K562 (cell line): ENCODE results near the gene INHBE. TPM values are rescaled to one million over a fixed set of nuclear protein-coding genes. Genes with fewer than 3 reads are reported as not detected.

Experiments
- ARID1B ChIP-seq: fragments of 450-650 bp; IDR thresholded peaks from 2 replicates; pipeline ENCODE4 v1.6.1; 2016; ENCODE audit warnings: antibody characterized with exemption, mild to moderate bottlenecking, inconsistent platforms
- CHCHD3 ChIP-seq: fragments of 250-450 bp; sonication (Bioruptor Pico); IDR thresholded peaks from 2 replicates; pipeline ENCODE4 v2.1.2; 2022; ENCODE audit warnings: mild to moderate bottlenecking
- CTBP1 ChIP-seq: fragments of 450-650 bp; IDR thresholded peaks from 2 replicates; pipeline ENCODE4 v1.6.1; 2016; ENCODE audit warnings: borderline replicate concordance
- FUS ChIP-seq: fragments of 200-400 bp; formaldehyde crosslinking; optimal IDR thresholded peaks from 2 replicates; pipeline ENCODE3; 2017; ENCODE audit warnings: low read depth, low read length
- GTF2E2 ChIP-seq: fragments of 200-800 bp; sonication (Bioruptor generic); IDR thresholded peaks from 2 replicates; pipeline ENCODE4 v1.6.1; 2016; ENCODE audit warnings: missing genetic modification characterization, missing compliant biosample characterization
- ILF3 ChIP-seq: fragments of 450-650 bp; IDR thresholded peaks from 2 replicates; pipeline ENCODE4 v1.6.1; 2018; ENCODE audit warnings: antibody characterized with exemption, mild to moderate bottlenecking, moderate library complexity, borderline replicate concordance
- KAT8 ChIP-seq: fragments of 450-650 bp; IDR thresholded peaks from 2 replicates; pipeline ENCODE4 v1.6.1; 2016; ENCODE audit warnings: low read depth, mild to moderate bottlenecking
- MCM3 ChIP-seq: fragments of 450-650 bp; IDR thresholded peaks from 2 replicates; pipeline ENCODE4 v1.6.1; 2016
- NONO ChIP-seq, 2 experiments: fragments of 200-400 bp in 1 of 2; fragments of 450-650 bp in 1 of 2; formaldehyde crosslinking in 1 of 2; IDR thresholded peaks; 2 replicates each; pipeline ENCODE4 v1.6.1; 2017; ENCODE audit warnings: low read depth in 2 of 2, mild to moderate bottlenecking in 2 of 2, moderate library complexity in 2 of 2, low read length in 1 of 2
- TARDBP ChIP-seq: fragments of 450-650 bp; IDR thresholded peaks from 2 replicates; pipeline ENCODE4 v1.6.1; 2016
- YBX1 ChIP-seq: fragments of 450-650 bp; IDR thresholded peaks from 2 replicates; pipeline ENCODE4 v1.7.1; 2016; ENCODE audit warnings: mild to moderate bottlenecking
- ZC3H4 ChIP-seq: sonication (generic); formaldehyde crosslinking; IDR thresholded peaks from 2 replicates; pipeline ENCODE4 v1.9.0; 2021; ENCODE audit warnings: missing genetic modification reagents, borderline replicate concordance
- ZC3H8 ChIP-seq: fragments of 450-650 bp; IDR thresholded peaks from 2 replicates; pipeline ENCODE4 v1.6.1; 2017
- ZNF12 ChIP-seq: sonication (generic); formaldehyde crosslinking; IDR thresholded peaks from 2 replicates; pipeline ENCODE4 v1.4.0; 2020; ENCODE audit warnings: mild to moderate bottlenecking, missing genetic modification reagents
- ZNF165 ChIP-seq: fragments of 250-450 bp; sonication (Bioruptor Pico); IDR thresholded peaks from 2 replicates; pipeline ENCODE4 v1.4.0; 2020; ENCODE audit warnings: borderline replicate concordance
- ZNF584 ChIP-seq: fragments of 200-800 bp; sonication (Bioruptor generic); IDR thresholded peaks from 2 replicates; pipeline ENCODE4 v1.6.1; 2016; ENCODE audit warnings: low read depth, mild to moderate bottlenecking, missing genetic modification characterization, missing compliant biosample characterization
- ZNF717 ChIP-seq: fragments of 250-450 bp; sonication (Bioruptor Pico); IDR thresholded peaks from 2 replicates; pipeline ENCODE4 v1.5.0; 2021
- polyA plus RNA-seq, 8 experiments: library from polyadenylated mRNA; depleted of rRNA in 4 of 8; stranded (reverse) in 5 of 8; unstranded in 3 of 8; fragments of >200 nt; fragmentation: Nextera tagmentation in 2 of 8; fragmentation: Illumina TruSeq in 1 of 8; extraction: Ambion mirVana in 2 of 8; extraction: Trizol in 1 of 8; gene quantifications; 2 replicates each; pipeline versions ENCODE4 v1.2.1 to v1.2.3, GENCODE V29; 2011 to 2014; ENCODE audit warnings: inconsistent platforms in 1 of 8, missing spikeins in 1 of 8
- total RNA-seq, 7 experiments: library from RNA; depleted of rRNA in 6 of 7; stranded (reverse); fragments of >200 nt in 6 of 7; fragmentation: Illumina TruSeq in 2 of 7; extraction: Trizol in 2 of 7; gene quantifications; 2 replicates each; pipeline versions ENCODE4 v1.2.1 to v1.2.3, GENCODE V29; 2011 to 2021; ENCODE audit warnings: low replicate concordance in 1 of 7
- TF ChIP-seq, protein P1 (sequence below): sonication (generic); formaldehyde crosslinking; IDR thresholded peaks from 2 replicates; pipeline ENCODE4 v1.8.0; 2023; ENCODE audit warnings: mild to moderate bottlenecking, missing genetic modification reagents
- TF ChIP-seq, protein P2 (sequence below): fragments of 250-450 bp; sonication (Bioruptor Pico); IDR thresholded peaks from 2 replicates; pipeline ENCODE4 v1.8.0; 2022; ENCODE audit warnings: moderate library complexity, mild to moderate bottlenecking, inconsistent platforms
- TF ChIP-seq, protein P3 (sequence below): fragments of 150-350 bp; conservative IDR thresholded peaks from 2 replicates; pipeline ENCODE4 v1.6.1; 2014; ENCODE audit warnings: low read length
- TF ChIP-seq, protein P4 (sequence below): conservative IDR thresholded peaks from 2 replicates; pipeline ENCODE4 v1.6.1; 2011; ENCODE audit warnings: low read depth, mild to moderate bottlenecking, low read length; ENCODE audit not compliant: control insufficient read depth

INHBE gene
- total and polyA plus RNA-seq, 9 of the 15 experiments (the other 6 are each of a cell fraction or from before 2014, with no cell fraction given): 0.94 to 9.9 (median 7.3) TPM

DNA sequence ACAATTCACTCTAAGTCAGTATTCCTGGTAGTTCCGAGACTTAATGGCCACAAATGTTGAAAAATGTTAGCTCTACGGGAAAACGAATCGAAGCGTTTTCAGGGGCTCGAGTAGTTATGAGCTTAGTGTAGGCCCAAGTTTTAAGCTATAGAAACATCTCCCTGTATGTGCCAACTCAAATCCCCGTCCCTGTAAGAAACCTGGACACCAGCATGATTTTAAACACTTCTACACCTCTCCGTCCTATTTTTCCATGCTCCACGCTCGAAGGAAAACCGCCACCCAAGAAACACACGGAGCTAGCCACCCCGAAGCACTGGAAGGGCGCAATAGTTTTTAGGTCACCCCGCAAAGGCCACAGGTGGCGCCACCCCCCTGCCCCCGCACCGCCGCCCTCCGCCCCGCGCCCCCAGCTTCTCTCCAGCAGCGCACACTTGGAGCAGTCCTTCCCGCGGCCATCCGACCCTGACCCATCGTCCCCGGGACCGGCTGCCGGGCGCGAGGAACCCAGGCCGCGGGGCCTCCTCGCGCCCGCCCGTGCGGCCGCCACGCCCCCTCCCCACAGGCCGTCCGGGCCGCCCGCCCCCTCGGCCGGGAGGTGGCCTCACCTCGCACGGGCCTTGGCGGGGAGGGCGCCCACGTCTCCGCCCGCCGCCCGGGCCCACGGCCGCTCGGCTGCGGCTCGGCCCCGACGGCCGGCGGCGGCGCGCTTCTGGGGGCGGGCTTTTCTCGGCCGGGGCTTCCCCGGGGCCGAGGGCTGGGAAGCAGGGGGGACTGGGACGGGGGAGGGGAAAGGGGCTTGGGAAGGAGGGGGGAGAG lies 24.8 kb upstream of the INHBE start (continued):
- TF ChIP-seq TARDBP (no peak), ZNF584 (CRISPR knock-in tag) (no peak), ZC3H4 (CRISPR knock-in tag) (no peak), KAT8 (no peak), ARID1B (0 out of 2 replicates have a peak, but pooled peaks have one; percentile 1), CTBP1 (no peak), MCM3 (no peak), CHCHD3 (no peak), ZC3H8 (no peak), ZNF165 (CRISPR knock-in tag) (no peak), FUS (no peak), ZNF12 (CRISPR knock-in tag) (no peak), ZNF717 (CRISPR knock-in tag) (no peak), ILF3 (no peak), YBX1 (no peak), NONO (IDR thresholded peaks at IDR 0.05; ENCODE audit: low read depth in 2 of 2, low read length in 1 of 2) (peak in 1 of 2 experiments; percentile 47; a peak in 1 of 4 replicates), GTF2E2 (tag) (no peak; the same call in 1 of the 2 replicates)
- TF ChIP-seq, protein P1, sequence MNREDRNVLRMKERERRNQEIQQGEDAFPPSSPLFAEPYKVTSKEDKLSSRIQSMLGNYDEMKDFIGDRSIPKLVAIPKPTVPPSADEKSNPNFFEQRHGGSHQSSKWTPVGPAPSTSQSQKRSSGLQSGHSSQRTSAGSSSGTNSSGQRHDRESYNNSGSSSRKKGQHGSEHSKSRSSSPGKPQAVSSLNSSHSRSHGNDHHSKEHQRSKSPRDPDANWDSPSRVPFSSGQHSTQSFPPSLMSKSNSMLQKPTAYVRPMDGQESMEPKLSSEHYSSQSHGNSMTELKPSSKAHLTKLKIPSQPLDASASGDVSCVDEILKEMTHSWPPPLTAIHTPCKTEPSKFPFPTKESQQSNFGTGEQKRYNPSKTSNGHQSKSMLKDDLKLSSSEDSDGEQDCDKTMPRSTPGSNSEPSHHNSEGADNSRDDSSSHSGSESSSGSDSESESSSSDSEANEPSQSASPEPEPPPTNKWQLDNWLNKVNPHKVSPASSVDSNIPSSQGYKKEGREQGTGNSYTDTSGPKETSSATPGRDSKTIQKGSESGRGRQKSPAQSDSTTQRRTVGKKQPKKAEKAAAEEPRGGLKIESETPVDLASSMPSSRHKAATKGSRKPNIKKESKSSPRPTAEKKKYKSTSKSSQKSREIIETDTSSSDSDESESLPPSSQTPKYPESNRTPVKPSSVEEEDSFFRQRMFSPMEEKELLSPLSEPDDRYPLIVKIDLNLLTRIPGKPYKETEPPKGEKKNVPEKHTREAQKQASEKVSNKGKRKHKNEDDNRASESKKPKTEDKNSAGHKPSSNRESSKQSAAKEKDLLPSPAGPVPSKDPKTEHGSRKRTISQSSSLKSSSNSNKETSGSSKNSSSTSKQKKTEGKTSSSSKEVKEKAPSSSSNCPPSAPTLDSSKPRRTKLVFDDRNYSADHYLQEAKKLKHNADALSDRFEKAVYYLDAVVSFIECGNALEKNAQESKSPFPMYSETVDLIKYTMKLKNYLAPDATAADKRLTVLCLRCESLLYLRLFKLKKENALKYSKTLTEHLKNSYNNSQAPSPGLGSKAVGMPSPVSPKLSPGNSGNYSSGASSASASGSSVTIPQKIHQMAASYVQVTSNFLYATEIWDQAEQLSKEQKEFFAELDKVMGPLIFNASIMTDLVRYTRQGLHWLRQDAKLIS (CRISPR knock-in tag): no peak
- TF ChIP-seq, protein P2, sequence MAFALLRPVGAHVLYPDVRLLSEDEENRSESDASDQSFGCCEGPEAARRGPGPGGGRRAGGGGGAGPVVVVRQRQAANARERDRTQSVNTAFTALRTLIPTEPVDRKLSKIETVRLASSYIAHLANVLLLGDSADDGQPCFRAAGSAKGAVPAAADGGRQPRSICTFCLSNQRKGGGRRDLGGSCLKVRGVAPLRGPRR (CRISPR knock-in tag): no peak
- TF ChIP-seq, protein P3, sequence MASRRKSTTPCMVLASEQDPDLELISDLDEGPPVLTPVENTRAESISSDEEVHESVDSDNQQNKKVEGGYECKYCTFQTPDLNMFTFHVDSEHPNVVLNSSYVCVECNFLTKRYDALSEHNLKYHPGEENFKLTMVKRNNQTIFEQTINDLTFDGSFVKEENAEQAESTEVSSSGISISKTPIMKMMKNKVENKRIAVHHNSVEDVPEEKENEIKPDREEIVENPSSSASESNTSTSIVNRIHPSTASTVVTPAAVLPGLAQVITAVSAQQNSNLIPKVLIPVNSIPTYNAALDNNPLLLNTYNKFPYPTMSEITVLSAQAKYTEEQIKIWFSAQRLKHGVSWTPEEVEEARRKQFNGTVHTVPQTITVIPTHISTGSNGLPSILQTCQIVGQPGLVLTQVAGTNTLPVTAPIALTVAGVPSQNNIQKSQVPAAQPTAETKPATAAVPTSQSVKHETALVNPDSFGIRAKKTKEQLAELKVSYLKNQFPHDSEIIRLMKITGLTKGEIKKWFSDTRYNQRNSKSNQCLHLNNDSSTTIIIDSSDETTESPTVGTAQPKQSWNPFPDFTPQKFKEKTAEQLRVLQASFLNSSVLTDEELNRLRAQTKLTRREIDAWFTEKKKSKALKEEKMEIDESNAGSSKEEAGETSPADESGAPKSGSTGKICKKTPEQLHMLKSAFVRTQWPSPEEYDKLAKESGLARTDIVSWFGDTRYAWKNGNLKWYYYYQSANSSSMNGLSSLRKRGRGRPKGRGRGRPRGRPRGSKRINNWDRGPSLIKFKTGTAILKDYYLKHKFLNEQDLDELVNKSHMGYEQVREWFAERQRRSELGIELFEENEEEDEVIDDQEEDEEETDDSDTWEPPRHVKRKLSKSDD: no peak
- TF ChIP-seq, protein P4, sequence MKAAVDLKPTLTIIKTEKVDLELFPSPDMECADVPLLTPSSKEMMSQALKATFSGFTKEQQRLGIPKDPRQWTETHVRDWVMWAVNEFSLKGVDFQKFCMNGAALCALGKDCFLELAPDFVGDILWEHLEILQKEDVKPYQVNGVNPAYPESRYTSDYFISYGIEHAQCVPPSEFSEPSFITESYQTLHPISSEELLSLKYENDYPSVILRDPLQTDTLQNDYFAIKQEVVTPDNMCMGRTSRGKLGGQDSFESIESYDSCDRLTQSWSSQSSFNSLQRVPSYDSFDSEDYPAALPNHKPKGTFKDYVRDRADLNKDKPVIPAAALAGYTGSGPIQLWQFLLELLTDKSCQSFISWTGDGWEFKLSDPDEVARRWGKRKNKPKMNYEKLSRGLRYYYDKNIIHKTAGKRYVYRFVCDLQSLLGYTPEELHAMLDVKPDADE: no peak; the same call in 1 of the 2 replicates
